Measurements from ENCODE around the gene FGD3.

Gene FGD3

GRCh38 chr9:93065135-93065720 is 117.9 kb downstream of the FGD3 start:
- no peak for TF ChIP-seq CTCF (IDR thresholded peaks at IDR 0.05; ENCODE audit: borderline replicate concordance, control extremely low read depth, extremely low read depth, insufficient read depth, missing control alignments)
- in situ Hi-C loops (cut with MboI; ENCODE audit: low sequenced_read_pairs, unreplicated experiment) = no loop called here
- no peak for DNase-seq (ENCODE audit: low spot score)

GRCh38 chr9:93066978-93067603 is 119.8 kb downstream of the FGD3 start:
- in situ Hi-C loops (cut with MboI; ENCODE audit: low sequenced_read_pairs, unreplicated experiment) = no loop called here
- no peak for DNase-seq (ENCODE audit: low spot score)
- TF ChIP-seq CTCF (IDR thresholded peaks at IDR 0.05; ENCODE audit: borderline replicate concordance, control extremely low read depth, extremely low read depth, insufficient read depth, missing control alignments) = no peak

GRCh38 chr9:93068956-93069355 is 121.6 kb downstream of the FGD3 start:
- in situ Hi-C loops (cut with MboI; ENCODE audit: low sequenced_read_pairs, unreplicated experiment) = no loop called here
- no peak for TF ChIP-seq CTCF (IDR thresholded peaks at IDR 0.05; ENCODE audit: borderline replicate concordance, control extremely low read depth, extremely low read depth, insufficient read depth, missing control alignments)
- no peak for DNase-seq (ENCODE audit: low spot score)

GRCh38 chr9:93071464-93071863 is 124.1 kb downstream of the FGD3 start:
- TF ChIP-seq CTCF (IDR thresholded peaks at IDR 0.05; ENCODE audit: borderline replicate concordance, control extremely low read depth, extremely low read depth, insufficient read depth, missing control alignments) = no peak
- in situ Hi-C loops (cut with MboI; ENCODE audit: low sequenced_read_pairs, unreplicated experiment) = no loop called here
- DNase-seq (ENCODE audit: low spot score) = no peak

GRCh38 chr9:93072383-93072795 is 125.1 kb downstream of the FGD3 start:
- no peak for DNase-seq (ENCODE audit: low spot score)
- no peak for TF ChIP-seq CTCF (IDR thresholded peaks at IDR 0.05; ENCODE audit: borderline replicate concordance, control extremely low read depth, extremely low read depth, insufficient read depth, missing control alignments)
- in situ Hi-C loops (cut with MboI; ENCODE audit: low sequenced_read_pairs, unreplicated experiment) = no loop called here

- TF ChIP-seq CTCF (IDR thresholded peaks at IDR 0.05; ENCODE audit: borderline replicate concordance, control extremely low read depth, extremely low read depth, insufficient read depth, missing control alignments) = no peak
- in situ Hi-C loops (cut with MboI; ENCODE audit: low sequenced_read_pairs, unreplicated experiment) = no loop called here
- no peak for DNase-seq (ENCODE audit: low spot score)
These were observed 128.9 kb downstream of the FGD3 start for GRCh38 chr9:93076101-93076791.

All from GM13976 (cell line).